Pancreas (tissue), 10 donors: ENCODE results near the gene ASMT. TPM values are rescaled to one million over a fixed set of nuclear protein-coding genes. Genes with fewer than 3 reads are reported as not detected.
"Not testable (repeated sequence)": the region's sequence is repeated elsewhere in the genome, so short reads cannot be mapped to it uniquely, and the experiment has no call there.

Experiments used
- ATAC-seq, 4 donors: fragments of 200-7000 bp; cut with Tn5 transposase; one replicate each; pipeline versions ENCODE4 v1.8.0 to v1.9.1; 2020; ENCODE audit warnings: mild to moderate bottlenecking in 4 of 4, moderate library complexity in 4 of 4
- DNase-seq, 6 donors: peaks; one replicate each; pipeline ENCODE4 v3.0.0-alpha.2; 2020
- FAIRE-seq: peaks from 2 replicates; lab custom pipeline; 2012; peaks lifted over from hg19 to GRCh38; lab: Jason Lieb, UNC
- H3K27ac ChIP-seq, 4 donors: fragments of 200-600 bp; sonication (generic); 1 replicate in 3 of 4; 2 replicates in 1 of 4; pipeline versions ENCODE4 v1.5.0 to v1.8.0; 2020
- H3K27me3 ChIP-seq, 4 donors: fragments of 200-600 bp; one replicate each; pipeline ENCODE4 v1.8.0; 2021
- H3K36me3 ChIP-seq, 3 donors: fragments of 200-600 bp; sonication (generic) in 1 of 3; one replicate each; pipeline versions ENCODE4 v1.5.0 to v1.8.0; 2020 to 2021
- H3K4me1 ChIP-seq, 3 donors: fragments of 200-600 bp; one replicate each; pipeline ENCODE4 v1.8.0; 2021
- H3K4me3 ChIP-seq, 4 donors: fragments of 200-600 bp; sonication (generic) in 2 of 4; one replicate each; pipeline versions ENCODE4 v1.5.0 to v1.8.0; 2020 to 2021
- H3K9me3 ChIP-seq, 4 donors: fragments of 200-600 bp; one replicate each; pipeline ENCODE4 v1.8.0; 2021
- CTCF ChIP-seq, 4 donors: fragments of 200-600 bp; sonication (generic) in 3 of 4; IDR thresholded peaks; one replicate each; pipeline versions ENCODE4 v1.5.0 to v1.8.0; 2021; ENCODE audit warnings: antibody characterized with exemption in 4 of 4
- WGBS, 2 donors: extraction: QIAGEN DNeasy Blood & Tissue Kit; methylation state at CpG; one replicate each; pipeline ENCODE4 v1.1.7; 2013; 5-methylcytosine and 5-hydroxymethylcytosine counted together
- intact Hi-C, 3 donors: fragments of 100-400 bp; cut with DNase I; formaldehyde crosslinking; loops; one replicate each; pipeline versions ENCODE4 v1.11.1 to v1.14.2; 2022
- polyA plus RNA-seq, 2 donors: library from polyadenylated mRNA; stranded (reverse); fragments of 200-250 nt; gene quantifications; one replicate each; pipeline ENCODE4 v1.2.3, GENCODE V29; 2013
- total RNA-seq, 6 donors: library from RNA; stranded (reverse); fragmentation: NEBNext Ultra II Directional in 4 of 6; extraction: Animal tissue kit (Norgen Biotek cat#: 25700) in 4 of 6; gene quantifications; one replicate each; pipeline versions ENCODE4 v1.2.1 to v1.2.4, GENCODE V29; 2021 to 2023
- donor health status: healthy with polysubstance abuse.
- donor health status: DM: no; HTN: no; CAD: no; lungs with moderate emphysema.
- donor health status: DM: no; HTN: no; CAD: no.
- donor health status: control.
- donor health status: control.
- donor health status: Bipolar disorder and iron deficiency.
- donor health status: DM: yes; HTN: yes; CAD: no.
- donor health status: DM: no; HTN: no; CAD: no.
- donor health status: DM: no; HTN: no; CAD: no.
- donor health status: DM: yes; HTN: yes; CAD: no.

Gene ASMT
- total and polyA plus RNA-seq, 8 donors, result 0.22 to 1.2 (median 0.38) TPM; not detected in 5

- FAIRE-seq (no peak), DNase-seq (peak in 2 of 6 donors; percentile 35 to 41), ATAC-seq (peak in 2 of 4 donors; percentile 49 to 57)
- TF ChIP-seq CTCF (IDR thresholded peaks at IDR 0.05), result peak; percentile 31 to 58 (median 43)
- Histone ChIP-seq H3K4me1 (no peaks in the 10 kb centered on the region), H3K36me3 (no peaks in the 10 kb centered on the region), H3K4me3 (no peak overlapping the region), H3K9me3 (no peaks in the 10 kb centered on the region), H3K27ac (no peak overlapping the region), H3K27me3 (no peaks in the 10 kb centered on the region)
- intact Hi-C loops, result no loop called here
- 56 to 62% methylated on average over 7 of the region's 7 CpGs for WGBS, 2 donors
Measured at GRCh38 chrX:1673337-1673736, 58.5 kb downstream of the ASMT start.

DNA sequence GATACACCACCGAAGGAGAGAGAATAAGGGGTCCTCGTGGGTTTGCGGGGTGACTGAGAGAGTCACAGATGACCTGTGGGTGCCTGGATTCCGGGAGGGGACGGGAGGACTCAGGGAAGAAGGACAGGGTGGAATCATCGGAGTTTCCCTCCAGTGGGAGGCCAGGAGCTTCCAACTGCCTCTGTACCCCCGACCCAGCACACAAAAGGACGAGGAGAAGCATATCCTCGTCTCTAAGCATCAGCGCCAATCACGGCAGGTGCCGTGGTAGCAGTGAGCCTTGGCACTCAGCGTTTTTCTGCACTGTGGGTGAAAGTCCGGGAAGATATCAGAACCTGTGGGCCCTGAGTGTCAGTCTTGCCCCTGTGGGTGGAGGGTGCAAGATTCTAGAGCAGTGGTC lies 62.0 kb downstream of the ASMT start:
- no peak overlapping the region for H3K27ac ChIP-seq
- TF ChIP-seq CTCF (IDR thresholded peaks at IDR 0.05), result no peak
- no peaks in the 10 kb centered on the region for H3K4me1 ChIP-seq
- 68 to 78% methylated on average over 14 of the region's 14 CpGs for WGBS, 2 donors
- H3K9me3 ChIP-seq, result no peaks in the 10 kb centered on the region
- ATAC-seq (no peak), FAIRE-seq (no peak), DNase-seq (peak in 1 of 6 donors; percentile 25)
- no peak overlapping the region for H3K4me3 ChIP-seq
- intact Hi-C loops, result no loop called here
- no peaks in the 10 kb centered on the region for H3K27me3 ChIP-seq
- H3K36me3 ChIP-seq, result no peaks in the 10 kb centered on the region

- 35 to 46% methylated on average over 9 of the region's 9 CpGs for WGBS, 2 donors
- intact Hi-C loops, result no loop called here
- H3K27me3 ChIP-seq, result no peaks in the 10 kb centered on the region
- no peak overlapping the region for H3K27ac ChIP-seq
- DNase-seq, result peak in 1 of 6 donors; percentile 5
- FAIRE-seq, result no peak
- no peaks in the 10 kb centered on the region for H3K4me1 ChIP-seq
- no peaks in the 10 kb centered on the region for H3K36me3 ChIP-seq
- no peak for ATAC-seq
- no peak for TF ChIP-seq CTCF (IDR thresholded peaks at IDR 0.05)
- H3K4me3 ChIP-seq, result no peak overlapping the region
- no peaks in the 10 kb centered on the region for H3K9me3 ChIP-seq
Measured at GRCh38 chrX:1679238-1679637, 64.4 kb downstream of the ASMT start.

GRCh38 chrX:1681439-1681838 lies 66.6 kb downstream of the ASMT start:
- H3K9me3 ChIP-seq, result no peaks in the 10 kb centered on the region
- no peak overlapping the region for H3K27ac ChIP-seq
- no peak for TF ChIP-seq CTCF (IDR thresholded peaks at IDR 0.05)
- no peak for DNase-seq
- H3K36me3 ChIP-seq, result no peaks in the 10 kb centered on the region
- FAIRE-seq, result no peak
- intact Hi-C loops, result no loop called here
- no peak for ATAC-seq
- no peak overlapping the region for H3K4me3 ChIP-seq
- no peaks in the 10 kb centered on the region for H3K27me3 ChIP-seq
- no peaks in the 10 kb centered on the region for H3K4me1 ChIP-seq

DNA sequence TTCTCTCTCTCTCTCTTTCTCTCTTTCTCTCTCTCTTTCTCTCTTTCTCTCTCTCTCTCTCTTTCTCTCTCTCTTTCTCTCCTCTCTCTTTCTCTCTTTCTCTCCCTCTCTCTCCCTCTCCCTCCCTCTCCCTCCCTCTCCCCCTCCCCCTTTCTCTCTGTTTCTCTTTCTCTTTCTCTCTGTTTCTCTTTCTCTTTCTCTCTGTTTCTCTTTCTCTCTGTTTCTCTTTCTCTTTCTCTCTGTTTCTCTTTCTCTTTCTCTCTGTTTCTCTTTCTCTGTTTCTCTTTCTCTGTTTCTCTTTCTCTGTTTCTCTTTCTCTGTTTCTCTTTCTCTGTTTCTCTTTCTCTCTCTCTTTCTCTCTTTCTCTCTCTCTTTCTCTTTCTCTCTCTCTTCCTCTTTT lies 67.0 kb downstream of the ASMT start:
- intact Hi-C loops, ATAC-seq: not testable (repeated sequence)

DNA sequence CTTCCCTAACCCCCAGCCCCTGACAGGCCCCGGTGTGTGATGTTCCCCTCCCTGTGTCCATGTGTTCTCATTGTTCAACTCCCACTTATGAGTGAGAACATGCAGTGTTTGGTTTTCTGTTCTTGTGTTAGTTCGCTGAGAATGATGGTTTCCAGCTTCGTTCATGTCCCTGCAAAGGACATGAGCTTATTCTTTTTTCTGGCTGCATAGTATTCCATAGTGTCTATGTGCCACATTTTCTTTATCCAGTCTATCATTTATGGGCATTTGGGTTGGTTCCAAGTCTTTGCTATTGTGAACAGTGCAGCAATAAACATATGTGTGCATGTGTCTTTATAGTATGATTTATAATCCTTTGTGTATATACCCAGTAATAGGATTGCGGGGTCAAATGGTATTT lies 67.6 kb downstream of the ASMT start:
- H3K27me3 ChIP-seq, ATAC-seq, DNase-seq, FAIRE-seq, H3K36me3 ChIP-seq, H3K4me3 ChIP-seq, intact Hi-C loops, H3K9me3 ChIP-seq, H3K27ac ChIP-seq, H3K4me1 ChIP-seq: not testable (repeated sequence)
- WGBS, 2 donors, result 74 to 85% methylated on average over 4 of the region's 4 CpGs

More for the DNA sequence above, 67.0 kb downstream of the ASMT start:
- not testable (repeated sequence) for H3K27me3 ChIP-seq, H3K36me3 ChIP-seq, H3K4me1 ChIP-seq, H3K27ac ChIP-seq, DNase-seq, H3K9me3 ChIP-seq, FAIRE-seq, H3K4me3 ChIP-seq

- H3K27me3 ChIP-seq, DNase-seq, H3K36me3 ChIP-seq, H3K4me3 ChIP-seq, H3K4me1 ChIP-seq, H3K27ac ChIP-seq, ATAC-seq, H3K9me3 ChIP-seq, FAIRE-seq, intact Hi-C loops: not testable (repeated sequence)
- 63 to 75% methylated on average over 3 of the region's 8 CpGs for WGBS, 2 donors
Measured at GRCh38 chrX:1684883-1685282, 70.0 kb downstream of the ASMT start.

- intact Hi-C loops, H3K27me3 ChIP-seq, H3K4me3 ChIP-seq, H3K27ac ChIP-seq, FAIRE-seq, H3K36me3 ChIP-seq, DNase-seq, ATAC-seq, H3K9me3 ChIP-seq, H3K4me1 ChIP-seq: not testable (repeated sequence)
- 79 to 83% methylated on average over 1 of the region's 3 CpGs for WGBS, 2 donors
Measured at GRCh38 chrX:1685444-1685880, 70.6 kb downstream of the ASMT start.
